OCI-LY3 (cell line): ENCODE measurements around the gene RNF5.

Experiments
- CTCF ChIP-seq: fragments of 200-600, 300-600 bp; sonication (generic); IDR thresholded peaks from 2 replicates; pipeline ENCODE4 v1.5.1; 2014; ENCODE audit warnings: antibody characterized with exemption, low read length, low read depth
- EZH2phosphoT487 ChIP-seq: fragments of 200-600 bp; shearing (Covaris generic); IDR thresholded peaks from 2 replicates; pipeline ENCODE4 v1.6.1; 2018; ENCODE audit warnings: antibody characterized with exemption, mixed run types, low read depth

GRCh38 chr6:32170294-32170693 is 7.9 kb upstream of the RNF5 start:
- TF ChIP-seq CTCF (no peak), EZH2phosphoT487 (no peak)
